Anterior cingulate cortex (tissue), 58 donors: ENCODE results near the gene FAM78B.
A peak's percentile ranks its signal among the peaks of the same experiment; 100 is the strongest.

ENCODE experiments used
- DNase-seq, 58 donors: peaks; one replicate each; lab custom pipeline; 2025; lab: John Stamatoyannopoulos, UW

FAM78B gene

GRCh38 chr1:166165661-166166328 is 1.0 kb downstream of the FAM78B start:
- peak in 14 of 58 donors; percentile 10 to 50 (median 22) for DNase-seq

GRCh38 chr1:166164995-166165660 is 1.7 kb downstream of the FAM78B start:
- DNase-seq = peak in 38 of 58 donors; percentile 6 to 66 (median 27)

- DNase-seq = no peak
Observed at GRCh38 chr1:166164646-166164994, 2.2 kb downstream of the FAM78B start.

- no peak for DNase-seq
Observed at GRCh38 chr1:166159656-166160055, 7.1 kb downstream of the FAM78B start.

DNA sequence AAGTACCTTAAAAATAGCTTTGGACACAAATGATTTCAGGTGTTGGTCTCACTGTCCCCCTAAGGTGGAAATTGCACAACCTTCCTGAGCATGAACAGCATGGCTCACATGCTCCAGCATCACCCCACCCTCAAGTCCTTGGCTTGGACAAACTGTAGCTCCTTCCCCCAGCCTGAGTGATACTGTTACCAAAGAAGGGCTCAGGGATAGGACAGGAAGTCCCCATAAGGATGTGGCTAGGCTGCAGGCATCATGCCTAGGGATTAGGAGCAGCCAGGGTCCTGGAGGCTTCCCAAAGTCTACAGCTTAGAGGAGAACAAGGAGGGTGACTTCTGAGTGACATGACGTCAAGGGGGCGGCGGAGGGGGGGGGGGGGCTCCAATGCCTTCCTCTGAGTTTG is 10.1 kb downstream of the FAM78B start:
- DNase-seq = no peak

DNA sequence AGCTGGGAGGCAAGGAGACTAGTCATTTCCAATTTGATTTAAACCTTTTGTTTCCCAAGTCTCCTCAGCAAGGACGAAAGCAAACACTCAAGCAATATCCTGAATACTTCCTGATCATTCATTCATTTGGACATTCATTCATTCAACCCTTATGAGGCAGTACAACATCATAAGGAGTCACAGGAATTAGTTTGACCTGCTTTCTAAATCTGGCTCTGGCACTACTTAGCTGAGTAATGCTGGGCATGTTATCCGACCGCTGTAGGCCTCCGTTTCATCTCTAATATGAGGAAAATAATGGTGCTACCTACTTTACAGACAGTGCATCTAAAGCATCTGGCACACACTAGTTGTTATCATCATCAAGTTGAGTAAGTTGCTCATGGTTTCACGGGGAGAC is 11.7 kb downstream of the FAM78B start:
- DNase-seq = no peak

GRCh38 chr1:166153525-166154314 is 13.1 kb downstream of the FAM78B start:
- DNase-seq = no peak

GRCh38 chr1:166152978-166153377 is 13.8 kb downstream of the FAM78B start:
- no peak for DNase-seq

GRCh38 chr1:166151804-166152203 is 15.0 kb downstream of the FAM78B start:
- DNase-seq = no peak

- no peak for DNase-seq
Observed at GRCh38 chr1:166145499-166145898, 21.3 kb downstream of the FAM78B start.

DNA sequence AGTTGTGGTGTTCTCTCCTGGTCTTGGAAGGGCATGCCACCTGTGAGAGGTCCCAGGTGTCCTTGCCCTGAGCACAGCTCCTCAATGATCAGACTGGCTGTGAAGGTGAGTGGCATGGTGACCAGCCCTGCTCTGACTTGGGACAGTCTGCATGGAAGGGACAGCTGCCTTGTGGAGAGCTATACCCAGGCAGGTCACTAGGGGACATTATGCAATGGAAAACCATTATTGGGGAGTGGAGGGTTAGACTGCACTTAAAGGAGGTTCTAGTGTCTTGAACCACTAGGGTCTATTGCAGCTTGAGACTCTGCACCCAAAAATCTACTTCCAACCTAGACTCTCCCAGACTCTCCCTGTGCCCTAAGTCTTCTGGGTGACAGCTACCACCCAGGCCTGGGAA is 24.8 kb downstream of the FAM78B start:
- no peak for DNase-seq

GRCh38 chr1:166140251-166140650 is 26.6 kb downstream of the FAM78B start:
- no peak for DNase-seq

- DNase-seq = no peak
Observed at GRCh38 chr1:166139735-166140134, 27.1 kb downstream of the FAM78B start.

- no peak for DNase-seq
Observed at GRCh38 chr1:166136699-166137401, 30.0 kb downstream of the FAM78B start.

GRCh38 chr1:166136222-166136621 is 30.6 kb downstream of the FAM78B start:
- DNase-seq = no peak

- DNase-seq = no peak
Observed at GRCh38 chr1:166133857-166134256, 32.9 kb downstream of the FAM78B start.

- DNase-seq = no peak
Observed at GRCh38 chr1:166133276-166133841, 33.4 kb downstream of the FAM78B start.

DNA sequence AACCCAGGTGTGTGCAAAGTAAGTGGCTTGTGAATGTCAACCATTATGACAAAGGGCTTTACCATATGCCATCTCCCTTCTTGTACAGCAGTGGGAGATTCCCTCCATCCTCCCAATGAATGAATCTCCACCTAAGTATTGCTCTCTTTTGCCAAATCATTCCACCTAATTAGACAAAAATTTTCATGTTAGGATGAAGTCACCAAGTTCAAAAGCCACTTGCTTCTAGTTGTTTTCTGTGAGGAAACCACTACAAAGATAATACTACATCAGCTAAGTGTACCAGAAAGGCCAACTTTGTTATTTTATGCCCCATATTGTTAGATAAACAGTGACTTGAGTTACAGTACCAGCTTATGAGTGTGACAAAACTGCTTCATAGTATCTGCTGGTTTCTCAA is 34.3 kb downstream of the FAM78B start:
- DNase-seq = no peak

DNA sequence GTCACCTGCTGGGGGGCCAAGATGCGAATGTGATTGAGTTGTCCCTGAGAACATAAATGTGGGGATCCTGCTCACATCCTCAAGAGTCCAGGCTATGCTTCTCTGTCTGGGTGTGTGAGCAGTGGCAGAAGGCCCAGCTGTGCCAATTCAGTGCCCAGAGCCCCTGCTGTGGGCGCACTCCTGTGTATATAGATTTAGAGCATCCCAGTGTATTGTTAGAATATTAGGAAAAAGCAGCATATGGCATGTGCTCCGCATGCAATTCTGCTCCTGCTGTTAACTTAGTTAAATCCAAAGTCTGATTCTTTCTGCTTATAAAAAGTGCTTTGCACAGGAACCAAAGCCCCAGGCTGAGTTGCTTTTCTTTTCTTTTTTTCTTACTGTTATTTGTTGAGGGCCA is 37.8 kb downstream of the FAM78B start:
- no peak for DNase-seq

DNA sequence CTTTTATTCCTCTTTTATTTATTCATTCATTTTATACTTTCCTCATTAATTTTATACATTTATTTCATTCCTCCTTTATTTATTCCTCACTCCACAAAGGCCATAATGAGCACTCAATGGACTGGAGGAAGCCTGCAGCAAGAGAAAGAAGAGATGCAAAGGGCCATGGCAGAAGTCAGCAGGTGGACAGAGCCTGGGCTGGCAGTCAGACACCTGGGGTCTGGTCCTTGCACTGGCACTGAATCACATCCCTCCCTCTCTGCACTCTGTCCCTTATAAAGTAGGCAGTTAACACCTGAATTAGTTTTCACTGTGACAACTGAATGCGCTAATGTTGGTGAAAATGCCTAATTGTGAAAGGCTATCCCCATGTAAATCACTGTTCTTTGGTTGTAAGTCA is 38.6 kb downstream of the FAM78B start:
- no peak for DNase-seq

- DNase-seq = no peak
Observed at GRCh38 chr1:166127003-166127402, 39.8 kb downstream of the FAM78B start.
